Caco-2 (cell line): ENCODE results near the gene TMEM117. TPM values are rescaled to one million over a fixed set of nuclear protein-coding genes. Genes with fewer than 3 reads are reported as not detected.

Source experiments
- BruUV-seq: library from RNA; stranded (reverse); fragments of 400-500 nt; replicated peaks from 2 replicates; lab custom pipeline; 2021; lab: Mats Ljungman, UMichigan
- CTCF ChIA-PET: fragments of 300-600 bp; sonication (Branson Sonifier 250); formaldehyde crosslinking; loops from one replicate; lab custom pipeline; 2022; ENCODE audit warnings: antibody characterized with exemption; lab: Charles Lee
- POLR2A ChIA-PET: fragments of 300-600 bp; sonication (Branson Sonifier 250); formaldehyde crosslinking; loops from one replicate; lab custom pipeline; 2022; ENCODE audit warnings: antibody characterized with exemption; lab: Charles Lee
- DNase-seq, 2 experiments: peaks; one replicate each; pipeline versions ENCODE4 v3.0.0 to v3.0.0-alpha.2; 2020 to 2022
- H3K27me3 ChIP-seq: replicated peaks from 2 replicates; pipeline ENCODE4 v1.6.0; 2011; ENCODE audit warnings: low read length; ENCODE audit not compliant: control insufficient read depth, insufficient read depth
- H3K36me3 ChIP-seq: 2 replicates; pipeline ENCODE4 v1.5.1; 2011; ENCODE audit warnings: low read length; ENCODE audit not compliant: control insufficient read depth, insufficient read depth
- H3K4me1 ChIP-seq: fragments of 250-450 bp; sonication (Bioruptor Pico); 2 replicates; pipeline ENCODE4 v1.5.1; 2020; ENCODE audit warnings: mild to moderate bottlenecking
- H3K4me3 ChIP-seq: 2 replicates; pipeline ENCODE4 v1.5.1; 2011; ENCODE audit warnings: low read depth, mild to moderate bottlenecking, control low read depth, low read length
- H3K9me3 ChIP-seq: fragments of 250-450 bp; sonication (Bioruptor Pico); 2 replicates; pipeline ENCODE4 v1.5.1; 2020; ENCODE audit warnings: mild to moderate bottlenecking, moderate library complexity
- H3K27ac Mint-ChIP-seq: one replicate; pipeline ENCODE4 v1.8.0; 2022; ENCODE audit warnings: mixed read lengths; ENCODE audit not compliant: unreplicated experiment
- H3K27me3 Mint-ChIP-seq: one replicate; pipeline ENCODE4 v1.8.0; 2022; ENCODE audit warnings: mixed read lengths; ENCODE audit not compliant: insufficient read depth, unreplicated experiment
- H3K36me3 Mint-ChIP-seq: one replicate; pipeline ENCODE4 v1.8.0; 2022; ENCODE audit warnings: mild to moderate bottlenecking, mixed read lengths; ENCODE audit not compliant: insufficient read depth, unreplicated experiment
- H3K4me1 Mint-ChIP-seq: one replicate; pipeline ENCODE4 v1.8.0; 2022; ENCODE audit warnings: low read depth, mixed read lengths; ENCODE audit not compliant: unreplicated experiment
- H3K4me3 Mint-ChIP-seq: one replicate; pipeline ENCODE4 v1.8.0; 2022; ENCODE audit warnings: mild to moderate bottlenecking, moderate library complexity, mixed read lengths; ENCODE audit not compliant: unreplicated experiment
- H3K9me3 Mint-ChIP-seq: one replicate; pipeline ENCODE4 v1.8.0; 2022; ENCODE audit warnings: mixed read lengths; ENCODE audit not compliant: unreplicated experiment
- intact Hi-C: fragments of 100-400 bp; cut with micrococcal nuclease; formaldehyde crosslinking; loops from one replicate; pipeline ENCODE4 v1.10.0; 2022; ENCODE audit not compliant: unreplicated experiment
- total RNA-seq: library from RNA; stranded (reverse); gene quantifications from 2 replicates; pipeline ENCODE4 v1.2.3, GENCODE V29; 2022
- TF ChIP-seq, protein P1 (sequence below), 2 experiments: fragments of 200-600 bp in 1 of 2; IDR thresholded peaks; 1 replicate in 1 of 2; 2 replicates in 1 of 2; pipeline versions ENCODE4 v1.5.1 to v1.8.0; 2011 to 2022; ENCODE audit warnings: antibody characterized with exemption in 1 of 2, control low read depth in 1 of 2, inconsistent platforms in 1 of 2, low read depth in 1 of 2, low read length in 1 of 2, mild to moderate bottlenecking in 1 of 2, moderate library complexity in 1 of 2; ENCODE audit not compliant: insufficient read depth in 1 of 2, severe bottlenecking in 1 of 2, unreplicated experiment in 1 of 2

TMEM117 gene
- total RNA-seq, 1 experiment from 2014 or later = 34.1 TPM

DNA sequence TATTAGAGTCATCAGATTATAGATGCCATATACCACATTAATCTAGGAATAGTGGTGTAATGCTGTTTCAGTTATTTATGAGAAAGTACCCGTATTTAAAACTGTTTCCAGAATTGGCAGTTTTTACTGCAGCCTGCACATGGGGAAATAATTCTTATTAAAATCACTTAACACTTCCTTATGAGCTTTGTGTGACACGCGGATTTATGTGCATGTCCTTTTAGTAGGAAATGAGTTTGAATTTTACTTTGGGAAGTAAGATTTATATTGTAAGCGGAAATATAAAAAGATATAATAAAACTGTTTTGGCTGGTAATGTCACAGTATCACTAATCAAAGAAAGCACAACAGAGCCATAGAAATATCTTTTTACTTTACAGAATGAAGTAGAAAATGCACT is 132.9 kb downstream of the TMEM117 start:
- intact Hi-C loops = no loop called here
- Histone ChIP-seq H3K9me3 (no peaks in the 10 kb centered on the region), H3K27me3 (no peaks in the 10 kb centered on the region), H3K4me1 (no peaks in the 10 kb centered on the region), H3K4me3 (no peak overlapping the region), H3K36me3 (no peaks in the 10 kb centered on the region; the same call in 1 of the 2 replicates)
- Mint-ChIP-seq H3K9me3 (peaks cover 37% of the 10 kb centered on the region), H3K27me3 (no peaks in the 10 kb centered on the region), H3K27ac (no peak overlapping the region), H3K4me3 (no peak overlapping the region), H3K36me3 (peaks cover 13% of the 10 kb centered on the region), H3K4me1 (no peaks in the 10 kb centered on the region)
- ChIA-PET POLR2A (no interaction called here), CTCF (no interaction called here)
- no TSS peak for BruUV-seq
- TF ChIP-seq, protein P1, sequence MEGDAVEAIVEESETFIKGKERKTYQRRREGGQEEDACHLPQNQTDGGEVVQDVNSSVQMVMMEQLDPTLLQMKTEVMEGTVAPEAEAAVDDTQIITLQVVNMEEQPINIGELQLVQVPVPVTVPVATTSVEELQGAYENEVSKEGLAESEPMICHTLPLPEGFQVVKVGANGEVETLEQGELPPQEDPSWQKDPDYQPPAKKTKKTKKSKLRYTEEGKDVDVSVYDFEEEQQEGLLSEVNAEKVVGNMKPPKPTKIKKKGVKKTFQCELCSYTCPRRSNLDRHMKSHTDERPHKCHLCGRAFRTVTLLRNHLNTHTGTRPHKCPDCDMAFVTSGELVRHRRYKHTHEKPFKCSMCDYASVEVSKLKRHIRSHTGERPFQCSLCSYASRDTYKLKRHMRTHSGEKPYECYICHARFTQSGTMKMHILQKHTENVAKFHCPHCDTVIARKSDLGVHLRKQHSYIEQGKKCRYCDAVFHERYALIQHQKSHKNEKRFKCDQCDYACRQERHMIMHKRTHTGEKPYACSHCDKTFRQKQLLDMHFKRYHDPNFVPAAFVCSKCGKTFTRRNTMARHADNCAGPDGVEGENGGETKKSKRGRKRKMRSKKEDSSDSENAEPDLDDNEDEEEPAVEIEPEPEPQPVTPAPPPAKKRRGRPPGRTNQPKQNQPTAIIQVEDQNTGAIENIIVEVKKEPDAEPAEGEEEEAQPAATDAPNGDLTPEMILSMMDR (IDR thresholded peaks at IDR 0.05; ENCODE audit: insufficient read depth in 1 of 2, low read depth in 1 of 2, low read length in 1 of 2, severe bottlenecking in 1 of 2, unreplicated experiment in 1 of 2) = no peak
- no peak for DNase-seq

DNA sequence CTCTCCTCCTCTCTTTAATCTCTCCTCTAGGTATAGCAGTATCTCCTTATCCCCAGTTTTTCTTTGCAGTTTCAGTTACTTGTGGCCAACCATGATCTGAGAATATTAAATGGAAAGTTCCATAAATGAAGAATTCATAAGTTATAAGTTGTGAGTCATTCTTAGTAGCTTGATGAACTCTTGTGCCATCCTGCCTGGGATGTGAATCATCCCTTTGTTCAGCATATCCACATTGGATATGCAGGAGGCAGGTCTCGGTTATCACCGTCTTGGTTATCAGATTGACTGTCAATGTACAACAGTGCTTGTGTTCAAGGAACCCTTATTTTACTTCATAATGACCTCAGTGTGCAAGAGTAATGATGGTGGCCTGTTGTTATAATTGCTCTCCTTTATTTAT is 134.0 kb downstream of the TMEM117 start:
- no peaks in the 10 kb centered on the region for H3K4me1 ChIP-seq
- no peaks in the 10 kb centered on the region; the same call in 1 of the 2 replicates for H3K36me3 ChIP-seq
- Mint-ChIP-seq H3K4me3 (no peak overlapping the region), H3K27me3 (no peaks in the 10 kb centered on the region), H3K27ac (no peak overlapping the region), H3K4me1 (no peaks in the 10 kb centered on the region), H3K36me3 (peaks cover 13% of the 10 kb centered on the region), H3K9me3 (peaks cover 30% of the 10 kb centered on the region)
- no peaks in the 10 kb centered on the region for H3K9me3 ChIP-seq
- ChIA-PET POLR2A (no interaction called here), CTCF (no interaction called here)
- TF ChIP-seq, protein P1 (IDR thresholded peaks at IDR 0.05; ENCODE audit: insufficient read depth in 1 of 2, low read depth in 1 of 2, low read length in 1 of 2, severe bottlenecking in 1 of 2, unreplicated experiment in 1 of 2) = no peak
- no peak for DNase-seq
- no TSS peak for BruUV-seq
- H3K4me3 ChIP-seq = no peak overlapping the region
- H3K27me3 ChIP-seq = no peaks in the 10 kb centered on the region
- intact Hi-C loops = no loop called here

DNA sequence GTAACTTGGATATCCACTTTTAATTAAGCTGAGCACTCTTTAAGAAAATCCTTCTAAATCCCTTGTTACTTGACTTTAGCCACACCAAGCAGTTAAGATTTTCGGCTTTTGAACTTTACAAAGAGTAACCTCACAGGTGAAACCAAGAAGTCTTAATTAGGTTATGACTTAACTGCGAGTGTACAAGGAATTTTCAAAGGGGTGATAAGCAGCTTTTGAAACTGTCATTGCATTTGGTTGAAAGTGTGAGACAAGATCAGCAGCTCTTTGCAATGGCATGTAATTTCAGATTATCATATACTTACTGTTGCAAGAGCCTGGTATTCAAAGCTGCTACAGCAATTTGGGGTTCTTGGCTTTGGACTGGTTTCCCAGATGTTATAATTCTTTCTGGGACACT is 137.5 kb downstream of the TMEM117 start:
- no TSS peak for BruUV-seq
- ChIA-PET CTCF (interaction anchor here (0.6 kb wide), 1 partner anchor 27 kb away, joined by 4 read pairs; no protein-coding TSS in a partner anchor), POLR2A (no interaction called here)

More for the DNA sequence above, 137.5 kb downstream of the TMEM117 start:
- Histone ChIP-seq H3K4me3 (no peak overlapping the region), H3K9me3 (0 out of 2 replicates have a peak, but pooled peaks cover 3% of the 10 kb centered on the region), H3K27me3 (no peaks in the 10 kb centered on the region), H3K36me3 (no peaks in the 10 kb centered on the region), H3K4me1 (no peaks in the 10 kb centered on the region; the same call in 1 of the 2 replicates)
- intact Hi-C loops = no loop called here
- peaks cover 52% of the 10 kb centered on the region for H3K9me3 Mint-ChIP-seq
- no peak overlapping the region for H3K27ac Mint-ChIP-seq
- DNase-seq = no peak
- H3K27me3 Mint-ChIP-seq = no peaks in the 10 kb centered on the region
- H3K4me3 Mint-ChIP-seq = no peak overlapping the region
- peaks cover 32% of the 10 kb centered on the region for H3K36me3 Mint-ChIP-seq
- peaks cover 19% of the 10 kb centered on the region for H3K4me1 Mint-ChIP-seq
- TF ChIP-seq, protein P1 (IDR thresholded peaks at IDR 0.05; ENCODE audit: insufficient read depth in 1 of 2, low read depth in 1 of 2, low read length in 1 of 2, severe bottlenecking in 1 of 2, unreplicated experiment in 1 of 2) = no peak
